Type B pancreatic cell (in vitro differentiated cells): ENCODE results near the gene LIN7B. TPM values are rescaled to one million over a fixed set of nuclear protein-coding genes. Genes with fewer than 3 reads are reported as not detected.
A peak's percentile ranks its signal among the peaks of the same experiment; 100 is the strongest.

Source experiments
- DNase-seq: peaks from one replicate; pipeline ENCODE4 v3.0.0; 2021; ENCODE audit warnings: mixed read lengths; ENCODE audit not compliant: unreplicated experiment; ENCODE audit errors: extremely low spot score
- H3K27ac Mint-ChIP-seq: 2 replicates; pipeline ENCODE4 v1.8.0; 2021; ENCODE audit warnings: mild to moderate bottlenecking, mixed read lengths
- H3K27me3 Mint-ChIP-seq: 2 replicates; pipeline ENCODE4 v1.8.0; 2021; ENCODE audit warnings: mixed read lengths
- H3K36me3 Mint-ChIP-seq: 2 replicates; pipeline ENCODE4 v1.8.0; 2021; ENCODE audit warnings: mixed read lengths
- H3K4me1 Mint-ChIP-seq: one replicate; pipeline ENCODE4 v1.8.0; 2021; ENCODE audit warnings: mixed read lengths; ENCODE audit not compliant: unreplicated experiment
- H3K4me3 Mint-ChIP-seq: 2 replicates; pipeline ENCODE4 v1.8.0; 2021; ENCODE audit warnings: mild to moderate bottlenecking, mixed read lengths
- H3K9me3 Mint-ChIP-seq: 2 replicates; pipeline ENCODE4 v1.8.0; 2021; ENCODE audit warnings: mixed read lengths
- CTCF ChIP-seq: fragments of 200-600 bp; sonication (generic); conservative IDR thresholded peaks from 2 replicates; pipeline ENCODE4 v1.5.0; 2021; ENCODE audit warnings: antibody characterized with exemption, mild to moderate bottlenecking
- total RNA-seq: library from RNA; stranded (reverse); gene quantifications from 2 replicates; pipeline ENCODE4 v1.2.1, GENCODE V29; 2021; ENCODE audit warnings: low replicate concordance

The LIN7B gene
- total RNA-seq, 1 donor from 2014 or later, result 10.6 TPM

DNA sequence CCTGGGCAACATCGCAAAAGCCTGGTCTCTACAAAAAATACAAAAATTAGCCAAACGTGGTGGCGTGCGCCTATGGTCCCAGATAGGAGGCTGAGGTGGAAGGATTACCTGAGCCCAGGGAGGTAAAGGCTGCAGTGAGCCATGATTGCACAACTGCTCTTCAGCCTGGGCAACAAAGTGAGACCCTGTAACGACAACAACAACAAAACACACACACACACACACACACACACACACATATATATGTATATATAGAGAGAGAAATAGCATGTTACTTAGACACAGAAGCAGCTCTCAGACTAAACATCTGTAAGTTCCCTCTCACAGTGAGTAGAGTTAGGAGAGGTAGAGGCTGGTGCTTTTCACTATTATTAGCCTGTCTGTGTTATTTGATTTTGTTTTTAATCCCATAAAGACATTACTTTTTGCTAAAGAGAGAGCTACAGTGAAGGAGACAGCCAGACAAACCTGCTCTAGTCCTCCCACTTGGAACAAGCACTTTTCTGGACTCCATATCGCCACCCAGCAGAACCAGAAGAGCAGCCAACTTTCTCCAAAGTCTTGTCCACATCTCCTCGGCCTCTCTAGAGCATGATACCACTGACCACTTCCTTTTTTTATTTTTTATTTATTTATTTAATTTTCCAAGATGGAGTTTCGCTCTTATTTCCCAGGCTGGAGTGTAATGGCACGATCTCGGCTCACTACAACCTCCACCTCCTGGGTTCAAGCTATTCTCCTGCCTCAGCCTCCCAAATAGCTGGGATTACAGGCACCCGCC, 2.8 kb upstream of the LIN7B start:
- H3K36me3 Mint-ChIP-seq, result peaks cover 19% of the 10 kb centered on the region
- no peak for DNase-seq
- peak overlapping the region; percentile 38 for H3K27ac Mint-ChIP-seq
- peak overlapping the region; percentile 67 for H3K4me3 Mint-ChIP-seq
- H3K4me1 Mint-ChIP-seq, result peaks cover 38% of the 10 kb centered on the region
- no peaks in the 10 kb centered on the region for H3K9me3 Mint-ChIP-seq
- H3K27me3 Mint-ChIP-seq, result no peaks in the 10 kb centered on the region
- TF ChIP-seq CTCF, result no peak

- peak overlapping the region; percentile 86 for H3K27ac Mint-ChIP-seq
- no peak for DNase-seq
- peaks cover 28% of the 10 kb centered on the region for H3K4me1 Mint-ChIP-seq
These were observed 627 bp downstream of the LIN7B start for GRCh38 chr19:49114630-49115363.

GRCh38 chr19:49116544-49116943, 2.4 kb downstream of the LIN7B start:
- Mint-ChIP-seq H3K4me3 (peak overlapping the region; percentile 88), H3K9me3 (no peaks in the 10 kb centered on the region), H3K27me3 (peaks cover 9% of the 10 kb centered on the region), H3K27ac (peak overlapping the region; percentile 6), H3K36me3 (no peaks in the 10 kb centered on the region), H3K4me1 (peaks cover 31% of the 10 kb centered on the region)
- TF ChIP-seq CTCF, result no peak
- no peak for DNase-seq

More at GRCh38 chr19:49114630-49115363, 627 bp downstream of the LIN7B start:
- Mint-ChIP-seq H3K36me3 (no peaks in the 10 kb centered on the region), H3K27me3 (no peaks in the 10 kb centered on the region), H3K9me3 (no peaks in the 10 kb centered on the region), H3K4me3 (peak overlapping the region; percentile 88)
- no peak for TF ChIP-seq CTCF

GRCh38 chr19:49117677-49118564, 3.8 kb downstream of the LIN7B start:
- Mint-ChIP-seq H3K27me3 (peaks cover 17% of the 10 kb centered on the region), H3K4me1 (peaks cover 26% of the 10 kb centered on the region), H3K36me3 (no peaks in the 10 kb centered on the region), H3K27ac (peak overlapping the region; percentile 86), H3K4me3 (peak overlapping the region; percentile 85), H3K9me3 (no peaks in the 10 kb centered on the region)
- no peak for TF ChIP-seq CTCF
- no peak for DNase-seq

GRCh38 chr19:49118565-49119410, 4.6 kb downstream of the LIN7B start, which contains the start of gene C19orf73:
Gene C19orf73 (minus strand): TSS chr19:49119143. CDS start chr19:49119022, 121 bp downstream.
- H3K9me3 Mint-ChIP-seq, result no peaks in the 10 kb centered on the region
- H3K4me1 Mint-ChIP-seq, result peaks cover 23% of the 10 kb centered on the region
- TF ChIP-seq CTCF, result peak; percentile 38
- H3K27me3 Mint-ChIP-seq, result peaks cover 21% of the 10 kb centered on the region
- DNase-seq, result peak; percentile 97
- peak within 1 kb of the TSS; percentile 87 for H3K4me3 Mint-ChIP-seq
- H3K36me3 Mint-ChIP-seq, result no peaks in the 10 kb centered on the region
- H3K27ac Mint-ChIP-seq, result peak within 1 kb of the TSS; percentile 86
